Measurements from ENCODE around the gene MEN1.

MEN1 gene

GRCh38 chr11:64763526-64764039 is 46.8 kb downstream of the MEN1 start:
- peaks cover 56% of the 10 kb centered on the region for H3K36me3 ChIP-seq (ENCODE audit: low read depth)
- 0 out of 3 replicates have a peak, but pooled peaks have one; percentile 2 for ATAC-seq (ENCODE audit: low read depth)
- TF ChIP-seq CTCF (IDR thresholded peaks at IDR 0.05; ENCODE audit: poor library complexity, severe bottlenecking), result no peak
- peaks cover 17% of the 10 kb centered on the region for H3K4me1 ChIP-seq (ENCODE audit: insufficient read depth, poor library complexity, severe bottlenecking)
- no peak for DNase-seq (ENCODE audit: low spot score)
- H3K9me3 ChIP-seq (ENCODE audit: severe bottlenecking), result no peaks in the 10 kb centered on the region
- H3K27me3 ChIP-seq (ENCODE audit: insufficient read depth, poor library complexity, severe bottlenecking), result no peaks in the 10 kb centered on the region
- no peak overlapping the region for H3K4me3 ChIP-seq (ENCODE audit: severe bottlenecking)
- H3K27ac ChIP-seq (ENCODE audit: poor library complexity, severe bottlenecking), result peak overlapping the region; percentile 56

- Histone ChIP-seq H3K4me1 (ENCODE audit: insufficient read depth, poor library complexity, severe bottlenecking) (peaks cover 17% of the 10 kb centered on the region), H3K27ac (ENCODE audit: poor library complexity, severe bottlenecking) (peak overlapping the region; percentile 56), H3K4me3 (ENCODE audit: severe bottlenecking) (no peak overlapping the region), H3K9me3 (ENCODE audit: severe bottlenecking) (no peaks in the 10 kb centered on the region), H3K36me3 (ENCODE audit: low read depth) (peaks cover 49% of the 10 kb centered on the region), H3K27me3 (ENCODE audit: insufficient read depth, poor library complexity, severe bottlenecking) (no peaks in the 10 kb centered on the region)
- ATAC-seq (ENCODE audit: low read depth) (peak; percentile 56), DNase-seq (ENCODE audit: low spot score) (no peak)
- no peak for TF ChIP-seq CTCF (IDR thresholded peaks at IDR 0.05; ENCODE audit: poor library complexity, severe bottlenecking)
These were observed 47.5 kb downstream of the MEN1 start for GRCh38 chr11:64762674-64763525.

GRCh38 chr11:64762277-64762673 is 48.1 kb downstream of the MEN1 start:
- no peak overlapping the region for H3K4me3 ChIP-seq (ENCODE audit: severe bottlenecking)

GRCh38 chr11:64760759-64761420 is 49.5 kb downstream of the MEN1 start:
- Histone ChIP-seq H3K27me3 (ENCODE audit: insufficient read depth, poor library complexity, severe bottlenecking) (no peaks in the 10 kb centered on the region), H3K4me3 (ENCODE audit: severe bottlenecking) (no peak overlapping the region), H3K36me3 (ENCODE audit: low read depth) (peaks cover 34% of the 10 kb centered on the region), H3K9me3 (ENCODE audit: severe bottlenecking) (no peaks in the 10 kb centered on the region), H3K27ac (ENCODE audit: poor library complexity, severe bottlenecking) (peak overlapping the region; percentile 56), H3K4me1 (ENCODE audit: insufficient read depth, poor library complexity, severe bottlenecking) (peaks cover 17% of the 10 kb centered on the region)
- DNase-seq (ENCODE audit: low spot score) (no peak), ATAC-seq (ENCODE audit: low read depth) (no peak)
- no peak for TF ChIP-seq CTCF (IDR thresholded peaks at IDR 0.05; ENCODE audit: poor library complexity, severe bottlenecking)

More at GRCh38 chr11:64762277-64762673, 48.1 kb downstream of the MEN1 start:
- H3K27ac ChIP-seq (ENCODE audit: poor library complexity, severe bottlenecking), result peak overlapping the region; percentile 56
- TF ChIP-seq CTCF (IDR thresholded peaks at IDR 0.05; ENCODE audit: poor library complexity, severe bottlenecking), result no peak
- H3K4me1 ChIP-seq (ENCODE audit: insufficient read depth, poor library complexity, severe bottlenecking), result peaks cover 17% of the 10 kb centered on the region
- peaks cover 43% of the 10 kb centered on the region for H3K36me3 ChIP-seq (ENCODE audit: low read depth)
- DNase-seq (ENCODE audit: low spot score) (no peak), ATAC-seq (ENCODE audit: low read depth) (peak; percentile 8; the same call in 2 of the 3 replicates)
- no peaks in the 10 kb centered on the region for H3K9me3 ChIP-seq (ENCODE audit: severe bottlenecking)
- no peaks in the 10 kb centered on the region for H3K27me3 ChIP-seq (ENCODE audit: insufficient read depth, poor library complexity, severe bottlenecking)
